HepG2 (cell line): ENCODE results near the gene GRK5. TPM values are rescaled to one million over a fixed set of nuclear protein-coding genes. Genes with fewer than 3 reads are reported as not detected.

Source experiments
- ADNP ChIP-seq: sonication (generic); formaldehyde crosslinking; IDR thresholded peaks from 2 replicates; pipeline ENCODE4 v1.4.0; 2020; ENCODE audit warnings: missing genetic modification reagents
- AKAP8 ChIP-seq: sonication (generic); formaldehyde crosslinking; IDR thresholded peaks from 2 replicates; pipeline ENCODE4 v1.5.1; 2020; ENCODE audit warnings: mild to moderate bottlenecking, missing genetic modification reagents
- ATF3 ChIP-seq: sonication (generic); formaldehyde crosslinking; IDR thresholded peaks from 2 replicates; pipeline ENCODE4 v1.4.0; 2020; ENCODE audit warnings: missing genetic modification reagents
- CHD4 ChIP-seq: fragments of 200-600 bp; sonication (generic); IDR thresholded peaks from 2 replicates; pipeline ENCODE4 v1.7.0; 2017; ENCODE audit warnings: mild to moderate bottlenecking, low read length, borderline replicate concordance
- CREB1 ChIP-seq, 2 experiments: fragments of 450-650 bp in 1 of 2; IDR thresholded peaks; 2 replicates each; pipeline ENCODE4 v1.6.1; 2016 to 2017; ENCODE audit warnings: control low read depth in 1 of 2, mild to moderate bottlenecking in 1 of 2, missing compliant biosample characterization in 1 of 2, missing genetic modification characterization in 1 of 2
- DRAP1 ChIP-seq: IDR thresholded peaks from 2 replicates; pipeline ENCODE4 v1.6.1; 2016; ENCODE audit warnings: missing genetic modification reagents, missing compliant biosample characterization
- FOSL1 ChIP-seq: sonication (generic); formaldehyde crosslinking; IDR thresholded peaks from 2 replicates; pipeline ENCODE4 v1.9.0; 2021; ENCODE audit warnings: missing genetic modification reagents, borderline replicate concordance
- HOXA3 ChIP-seq: sonication (generic); formaldehyde crosslinking; IDR thresholded peaks from 2 replicates; pipeline ENCODE4 v1.5.0; 2020; ENCODE audit warnings: missing genetic modification reagents
- KDM4B ChIP-seq: sonication (generic); formaldehyde crosslinking; IDR thresholded peaks from 2 replicates; pipeline ENCODE4 v1.4.0; 2020; ENCODE audit warnings: missing genetic modification reagents
- MED8 ChIP-seq: sonication (generic); formaldehyde crosslinking; IDR thresholded peaks from 2 replicates; pipeline ENCODE4 v1.8.1; 2023; ENCODE audit warnings: mild to moderate bottlenecking, missing genetic modification reagents; ENCODE audit not compliant: insufficient replicate concordance
- MYC ChIP-seq: sonication (generic); formaldehyde crosslinking; IDR thresholded peaks from 2 replicates; pipeline ENCODE4 v1.9.0; 2021; ENCODE audit warnings: missing genetic modification reagents, borderline replicate concordance
- POLR2A ChIP-seq, 2 experiments: IDR thresholded peaks; 2 replicates each; pipeline ENCODE4 v1.6.1; 2011; ENCODE audit warnings: low read depth in 2 of 2, low read length in 2 of 2, mild to moderate bottlenecking in 1 of 2, moderate library complexity in 1 of 2; ENCODE audit not compliant: insufficient read depth in 1 of 2
- POLR2G ChIP-seq: fragments of 200-400 bp; formaldehyde crosslinking; IDR thresholded peaks from 2 replicates; pipeline ENCODE4 v1.6.1; 2018; ENCODE audit warnings: mild to moderate bottlenecking, low read depth, low read length, moderate library complexity
- RARA ChIP-seq: IDR thresholded peaks from 2 replicates; pipeline ENCODE4 v1.6.1; 2016; ENCODE audit warnings: missing genetic modification reagents, missing compliant biosample characterization
- SMC3 ChIP-seq: IDR thresholded peaks from 2 replicates; pipeline ENCODE4 v1.6.1; 2011; ENCODE audit warnings: low read length, improper control_type of control experiment
- SP5 ChIP-seq: IDR thresholded peaks from 2 replicates; pipeline ENCODE4 v1.6.1; 2016; ENCODE audit warnings: low read depth, borderline replicate concordance
- THYN1 ChIP-seq: sonication (generic); formaldehyde crosslinking; IDR thresholded peaks from 2 replicates; pipeline ENCODE4 v1.8.1; 2023; ENCODE audit warnings: low read depth, mild to moderate bottlenecking, moderate library complexity, missing genetic modification reagents, borderline replicate concordance
- ZBTB1 ChIP-seq: sonication (generic); formaldehyde crosslinking; IDR thresholded peaks from 2 replicates; pipeline ENCODE4 v1.4.0; 2020; ENCODE audit warnings: missing genetic modification reagents, borderline replicate concordance
- ZBTB38 ChIP-seq: sonication (generic); formaldehyde crosslinking; IDR thresholded peaks from 2 replicates; pipeline ENCODE4 v1.5.1; 2020; ENCODE audit warnings: mild to moderate bottlenecking, missing genetic modification reagents
- ZNF280D ChIP-seq: sonication (generic); formaldehyde crosslinking; IDR thresholded peaks from 2 replicates; pipeline ENCODE4 v1.5.1; 2020; ENCODE audit warnings: mild to moderate bottlenecking, missing genetic modification reagents
- polyA plus RNA-seq, 8 experiments: library from polyadenylated mRNA; depleted of rRNA in 3 of 8; stranded (reverse) in 7 of 8; unstranded in 1 of 8; fragments of >200 nt; fragmentation: Illumina TruSeq in 4 of 8; extraction: Trizol in 4 of 8; gene quantifications; 2 replicates each; pipeline versions ENCODE4 v1.2.1 to v1.2.3, GENCODE V29; 2011 to 2016; ENCODE audit warnings: low read depth in 4 of 8, missing spikeins in 1 of 8, mixed read lengths in 1 of 8; ENCODE audit not compliant: insufficient read depth in 1 of 8
- total RNA-seq, 5 experiments: library from RNA; depleted of rRNA; stranded (reverse); fragments of >200 nt; fragmentation: Illumina TruSeq; extraction: Trizol; gene quantifications; 2 replicates each; pipeline ENCODE4 v1.2.3, GENCODE V29; 2016; ENCODE audit warnings: low read depth in 1 of 5
- TF ChIP-seq, protein P1 (sequence below): sonication (generic); formaldehyde crosslinking; IDR thresholded peaks from 2 replicates; pipeline ENCODE4 v1.4.0; 2020; ENCODE audit warnings: mild to moderate bottlenecking, missing genetic modification reagents

Gene GRK5
- total and polyA plus RNA-seq, 2 of the 13 experiments (the other 11 are each of a cell fraction or from before 2014, with no cell fraction given): 10.4 to 12.6 TPM

DNA sequence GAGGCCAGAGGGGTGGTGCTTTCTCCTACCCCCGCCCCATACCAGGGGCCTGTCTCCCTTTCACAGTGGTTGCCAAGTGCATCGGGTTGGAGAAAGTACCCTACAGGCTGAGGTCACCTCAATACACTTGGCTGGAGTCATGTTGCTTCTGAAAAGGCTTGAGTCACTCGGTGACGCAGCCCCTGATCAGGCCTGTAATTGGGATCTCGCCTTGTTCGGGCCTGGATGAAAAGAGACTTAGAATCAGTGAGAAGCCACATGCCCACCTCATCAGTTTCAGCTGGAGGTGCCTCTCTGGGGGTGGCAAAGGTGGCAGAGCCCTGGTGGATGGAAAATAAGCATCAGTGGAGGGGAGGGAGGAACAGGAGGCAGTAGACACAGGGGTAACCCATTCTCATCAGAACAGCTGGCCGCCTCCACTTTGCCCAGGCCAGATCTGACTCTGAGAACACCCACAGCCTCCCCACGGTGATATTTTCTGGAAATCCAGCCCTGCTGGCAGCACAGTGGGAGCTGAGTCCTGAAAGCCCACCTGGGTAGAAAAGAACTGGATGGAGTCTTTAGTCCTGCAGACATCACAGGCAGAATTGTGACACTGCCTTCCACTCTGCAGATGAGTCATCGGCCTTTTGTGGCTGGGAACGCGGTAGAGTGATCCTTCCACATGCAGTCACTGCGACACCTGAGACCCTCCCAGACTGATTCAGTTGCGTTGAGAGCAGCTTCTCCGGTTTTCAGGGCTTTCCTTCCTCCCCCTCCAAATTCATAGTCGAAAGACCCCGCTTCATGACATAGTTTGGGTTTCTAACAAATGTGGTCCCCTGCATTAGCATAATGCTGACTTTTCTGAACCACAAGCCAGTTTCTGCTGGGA lies 108.0 kb downstream of the GRK5 start (continued):
- no peak for TF ChIP-seq CHD4
- TF ChIP-seq POLR2G: peak; percentile 59
- no peak for TF ChIP-seq ADNP (CRISPR knock-in tag)
- TF ChIP-seq FOSL1: peak; percentile 89
- TF ChIP-seq POLR2A (IDR thresholded peaks at IDR 0.05; ENCODE audit: insufficient read depth in 1 of 2, low read depth in 2 of 2, low read length in 2 of 2): 0 out of 4 replicates have a peak, but pooled peaks of 1 of the 2 experiments have one; percentile 27
- TF ChIP-seq ATF3: peak; percentile 94
- TF ChIP-seq, protein P1, sequence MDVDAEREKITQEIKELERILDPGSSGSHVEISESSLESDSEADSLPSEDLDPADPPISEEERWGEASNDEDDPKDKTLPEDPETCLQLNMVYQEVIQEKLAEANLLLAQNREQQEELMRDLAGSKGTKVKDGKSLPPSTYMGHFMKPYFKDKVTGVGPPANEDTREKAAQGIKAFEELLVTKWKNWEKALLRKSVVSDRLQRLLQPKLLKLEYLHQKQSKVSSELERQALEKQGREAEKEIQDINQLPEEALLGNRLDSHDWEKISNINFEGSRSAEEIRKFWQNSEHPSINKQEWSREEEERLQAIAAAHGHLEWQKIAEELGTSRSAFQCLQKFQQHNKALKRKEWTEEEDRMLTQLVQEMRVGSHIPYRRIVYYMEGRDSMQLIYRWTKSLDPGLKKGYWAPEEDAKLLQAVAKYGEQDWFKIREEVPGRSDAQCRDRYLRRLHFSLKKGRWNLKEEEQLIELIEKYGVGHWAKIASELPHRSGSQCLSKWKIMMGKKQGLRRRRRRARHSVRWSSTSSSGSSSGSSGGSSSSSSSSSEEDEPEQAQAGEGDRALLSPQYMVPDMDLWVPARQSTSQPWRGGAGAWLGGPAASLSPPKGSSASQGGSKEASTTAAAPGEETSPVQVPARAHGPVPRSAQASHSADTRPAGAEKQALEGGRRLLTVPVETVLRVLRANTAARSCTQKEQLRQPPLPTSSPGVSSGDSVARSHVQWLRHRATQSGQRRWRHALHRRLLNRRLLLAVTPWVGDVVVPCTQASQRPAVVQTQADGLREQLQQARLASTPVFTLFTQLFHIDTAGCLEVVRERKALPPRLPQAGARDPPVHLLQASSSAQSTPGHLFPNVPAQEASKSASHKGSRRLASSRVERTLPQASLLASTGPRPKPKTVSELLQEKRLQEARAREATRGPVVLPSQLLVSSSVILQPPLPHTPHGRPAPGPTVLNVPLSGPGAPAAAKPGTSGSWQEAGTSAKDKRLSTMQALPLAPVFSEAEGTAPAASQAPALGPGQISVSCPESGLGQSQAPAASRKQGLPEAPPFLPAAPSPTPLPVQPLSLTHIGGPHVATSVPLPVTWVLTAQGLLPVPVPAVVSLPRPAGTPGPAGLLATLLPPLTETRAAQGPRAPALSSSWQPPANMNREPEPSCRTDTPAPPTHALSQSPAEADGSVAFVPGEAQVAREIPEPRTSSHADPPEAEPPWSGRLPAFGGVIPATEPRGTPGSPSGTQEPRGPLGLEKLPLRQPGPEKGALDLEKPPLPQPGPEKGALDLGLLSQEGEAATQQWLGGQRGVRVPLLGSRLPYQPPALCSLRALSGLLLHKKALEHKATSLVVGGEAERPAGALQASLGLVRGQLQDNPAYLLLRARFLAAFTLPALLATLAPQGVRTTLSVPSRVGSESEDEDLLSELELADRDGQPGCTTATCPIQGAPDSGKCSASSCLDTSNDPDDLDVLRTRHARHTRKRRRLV (CRISPR knock-in tag): no peak
- no peak for TF ChIP-seq THYN1 (CRISPR knock-in tag)
- peak; percentile 41; the same call in 1 of the 2 replicates for TF ChIP-seq CREB1 (IDR thresholded peaks at IDR 0.05)
- TF ChIP-seq CREB1 (CRISPR knock-in tag; IDR thresholded peaks at IDR 0.05): no peak
- TF ChIP-seq MYC (CRISPR knock-in tag): peak; percentile 34; the same call in 1 of the 2 replicates
- TF ChIP-seq ZBTB38: peak; percentile 66
- no peak for TF ChIP-seq SP5 (CRISPR knock-in tag)
- no peak for TF ChIP-seq KDM4B (CRISPR knock-in tag)
- TF ChIP-seq ZNF280D (CRISPR knock-in tag): peak; percentile 53; the same call in 1 of the 2 replicates
- TF ChIP-seq MED8 (CRISPR knock-in tag): no peak
- TF ChIP-seq RARA (CRISPR knock-in tag): peak; percentile 30; the same call in 1 of the 2 replicates
- TF ChIP-seq SMC3: peak; percentile 9; the same call in 1 of the 2 replicates
- TF ChIP-seq DRAP1 (CRISPR knock-in tag): 0 out of 2 replicates have a peak, but pooled peaks have one; percentile 23
- TF ChIP-seq ZBTB1: no peak
- TF ChIP-seq HOXA3 (CRISPR knock-in tag): peak; percentile 68
- no peak for TF ChIP-seq AKAP8 (CRISPR knock-in tag)
